ENCODE data around the gene ZBTB17. TPM values are rescaled to one million over a fixed set of nuclear protein-coding genes. Genes with fewer than 3 reads are reported as not detected.
A peak's percentile ranks its signal among the peaks of the same experiment; 100 is the strongest.

The ZBTB17 gene
- total and polyA plus RNA-seq, 2 of the 4 experiments (the other 2 are of a cell fraction), result 26.3 to 58.2 TPM

DNA sequence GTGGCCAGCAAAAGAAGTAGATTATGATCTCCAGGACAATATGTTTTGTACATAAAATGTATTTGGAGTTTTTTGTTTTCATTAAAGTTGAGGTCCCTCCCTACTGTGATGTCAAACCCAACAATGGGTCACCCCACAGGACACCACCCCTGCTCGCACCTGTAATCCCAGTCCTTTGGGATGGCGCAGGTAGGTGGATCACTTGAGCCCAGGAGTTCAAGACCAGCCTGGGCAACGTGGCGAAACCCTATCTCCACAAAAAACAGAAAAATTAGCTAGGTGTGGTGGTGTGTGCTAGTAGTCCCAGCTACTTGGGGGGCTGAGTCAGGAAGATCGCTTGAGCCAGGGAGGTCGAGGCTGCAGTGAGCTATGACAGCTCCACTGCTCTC is 9.0 kb downstream of the ZBTB17 start:
- no TSS peak for BruUV-seq (replicated peaks)
- H3K36me3 ChIP-seq (ENCODE audit: control insufficient read depth, insufficient read depth, low read length), result peaks cover 21% of the 10 kb centered on the region

More for the DNA sequence above, 9.0 kb downstream of the ZBTB17 start:
- Histone ChIP-seq H3K56ac (ENCODE audit: extremely low read depth, insufficient read depth, low read length) (no peak overlapping the region), H2AFZ (replicated peaks; ENCODE audit: low read length, poor library complexity) (no peak overlapping the region), H3K4me1 (ENCODE audit: control insufficient read depth, insufficient read depth, low read length) (peaks cover 15% of the 10 kb centered on the region), H3K14ac (replicated peaks; ENCODE audit: low read depth, low read length) (no peak overlapping the region), H4K5ac (ENCODE audit: low read depth, low read length) (no peak overlapping the region), H3K9me1 (ENCODE audit: insufficient read depth, low read length) (peaks cover 23% of the 10 kb centered on the region), H2AK9ac (replicated peaks; ENCODE audit: low read depth, low read length, poor library complexity) (no peak overlapping the region), H2BK5ac (ENCODE audit: low read depth, low read length, poor library complexity, severe bottlenecking) (peak overlapping the region; percentile 3), H2AK5ac (ENCODE audit: low read depth, low read length) (peak overlapping the region; percentile 35; the same call in 1 of the 2 replicates), H3K9ac (ENCODE audit: low read depth, low read length) (no peak overlapping the region), H4K20me1 (ENCODE audit: insufficient read depth, low read length) (peaks cover 15% of the 10 kb centered on the region; the same call in 1 of the 2 replicates), H2BK20ac (ENCODE audit: low read depth, low read length) (no peak overlapping the region), H3K9me3 (ENCODE audit: control insufficient read depth, insufficient read depth, low read length) (no peaks in the 10 kb centered on the region), H3K79me1 (ENCODE audit: low read depth in 1 of 2, low read length in 2 of 2) (peaks cover 39 to 80% of the 10 kb centered on the region in 2 experiments), H2BK120ac (ENCODE audit: low read depth, low read length) (no peak overlapping the region; the same call in 1 of the 2 replicates), H3K27ac (ENCODE audit: insufficient read depth, low read length) (peak overlapping the region; percentile 24; the same call in 1 of the 2 replicates), H3K4me3 (ENCODE audit: insufficient read depth, low read depth, low read length) (no peak overlapping the region), H4K8ac (ENCODE audit: low read depth in 2 of 2, low read length in 2 of 2) (no peak overlapping the region; a peak in 1 of 4 replicates), H2BK15ac (ENCODE audit: low read depth, low read length) (no peak overlapping the region), H3K27me3 (ENCODE audit: control insufficient read depth, insufficient read depth, low read length) (no peaks in the 10 kb centered on the region), H4K91ac (ENCODE audit: insufficient read depth, low read depth, low read length) (peak overlapping the region; percentile 15; the same call in 1 of the 2 replicates), H3K18ac (ENCODE audit: low read depth, low read length) (no peak overlapping the region), H3K23ac (ENCODE audit: low read depth, low read length) (peak overlapping the region; percentile 48; the same call in 1 of the 2 replicates), H3K4me2 (ENCODE audit: low read depth, low read length) (no peak overlapping the region), H3K4ac (ENCODE audit: low read depth, low read length) (no peak overlapping the region; the same call in 1 of the 2 replicates)
- ATAC-seq (ENCODE audit: low read depth), result no peak
- ChIA-PET POLR2A (ENCODE audit: unreplicated experiment) (no interaction called here), CTCF (interaction anchor here (1.1 kb wide), 1 partner anchor 28 kb away, joined by 3 read pairs; no protein-coding TSS in a partner anchor)
- TF ChIP-seq SMC3 (IDR thresholded peaks at IDR 0.05; ENCODE audit: low read depth, low read length) (no peak), POLR2A (IDR thresholded peaks at IDR 0.05; ENCODE audit: low read depth, low read length) (no peak), CHD1 (IDR thresholded peaks at IDR 0.05; ENCODE audit: low read depth, low read length) (no peak), NFE2L2 (IDR thresholded peaks at IDR 0.05; ENCODE audit: low read depth, low read length) (no peak), MAZ (IDR thresholded peaks at IDR 0.05; ENCODE audit: borderline replicate concordance, low read depth, low read length) (no peak), FOS (IDR thresholded peaks at IDR 0.05; ENCODE audit: low read depth, low read length) (no peak), BHLHE40 (IDR thresholded peaks at IDR 0.05; ENCODE audit: low read depth, low read length) (no peak), RAD21 (IDR thresholded peaks at IDR 0.05; ENCODE audit: low read length) (no peak), MAFK (IDR thresholded peaks at IDR 0.05; ENCODE audit: low read depth, low read length) (no peak), RFX5 (IDR thresholded peaks at IDR 0.05; ENCODE audit: low read depth, low read length) (no peak)
- TF ChIP-seq, protein P1, sequence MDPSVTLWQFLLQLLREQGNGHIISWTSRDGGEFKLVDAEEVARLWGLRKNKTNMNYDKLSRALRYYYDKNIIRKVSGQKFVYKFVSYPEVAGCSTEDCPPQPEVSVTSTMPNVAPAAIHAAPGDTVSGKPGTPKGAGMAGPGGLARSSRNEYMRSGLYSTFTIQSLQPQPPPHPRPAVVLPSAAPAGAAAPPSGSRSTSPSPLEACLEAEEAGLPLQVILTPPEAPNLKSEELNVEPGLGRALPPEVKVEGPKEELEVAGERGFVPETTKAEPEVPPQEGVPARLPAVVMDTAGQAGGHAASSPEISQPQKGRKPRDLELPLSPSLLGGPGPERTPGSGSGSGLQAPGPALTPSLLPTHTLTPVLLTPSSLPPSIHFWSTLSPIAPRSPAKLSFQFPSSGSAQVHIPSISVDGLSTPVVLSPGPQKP (IDR thresholded peaks at IDR 0.05; ENCODE audit: borderline replicate concordance, low read depth, low read length), result no peak
- TF ChIP-seq, protein P2, sequence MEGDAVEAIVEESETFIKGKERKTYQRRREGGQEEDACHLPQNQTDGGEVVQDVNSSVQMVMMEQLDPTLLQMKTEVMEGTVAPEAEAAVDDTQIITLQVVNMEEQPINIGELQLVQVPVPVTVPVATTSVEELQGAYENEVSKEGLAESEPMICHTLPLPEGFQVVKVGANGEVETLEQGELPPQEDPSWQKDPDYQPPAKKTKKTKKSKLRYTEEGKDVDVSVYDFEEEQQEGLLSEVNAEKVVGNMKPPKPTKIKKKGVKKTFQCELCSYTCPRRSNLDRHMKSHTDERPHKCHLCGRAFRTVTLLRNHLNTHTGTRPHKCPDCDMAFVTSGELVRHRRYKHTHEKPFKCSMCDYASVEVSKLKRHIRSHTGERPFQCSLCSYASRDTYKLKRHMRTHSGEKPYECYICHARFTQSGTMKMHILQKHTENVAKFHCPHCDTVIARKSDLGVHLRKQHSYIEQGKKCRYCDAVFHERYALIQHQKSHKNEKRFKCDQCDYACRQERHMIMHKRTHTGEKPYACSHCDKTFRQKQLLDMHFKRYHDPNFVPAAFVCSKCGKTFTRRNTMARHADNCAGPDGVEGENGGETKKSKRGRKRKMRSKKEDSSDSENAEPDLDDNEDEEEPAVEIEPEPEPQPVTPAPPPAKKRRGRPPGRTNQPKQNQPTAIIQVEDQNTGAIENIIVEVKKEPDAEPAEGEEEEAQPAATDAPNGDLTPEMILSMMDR (conservative IDR thresholded peaks at IDR 0.05; ENCODE audit: low read depth, low read length), result no peak
- TF ChIP-seq, protein P3, sequence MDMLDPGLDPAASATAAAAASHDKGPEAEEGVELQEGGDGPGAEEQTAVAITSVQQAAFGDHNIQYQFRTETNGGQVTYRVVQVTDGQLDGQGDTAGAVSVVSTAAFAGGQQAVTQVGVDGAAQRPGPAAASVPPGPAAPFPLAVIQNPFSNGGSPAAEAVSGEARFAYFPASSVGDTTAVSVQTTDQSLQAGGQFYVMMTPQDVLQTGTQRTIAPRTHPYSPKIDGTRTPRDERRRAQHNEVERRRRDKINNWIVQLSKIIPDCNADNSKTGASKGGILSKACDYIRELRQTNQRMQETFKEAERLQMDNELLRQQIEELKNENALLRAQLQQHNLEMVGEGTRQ (IDR thresholded peaks at IDR 0.05; ENCODE audit: low read depth, low read length), result no peak
- no peak for DNase-seq
- WGBS, 2 experiments (ENCODE audit: extremely low coverage in 2 of 2, insufficient read length in 1 of 2), result no CpG with 5 or more reads among the region's 6 CpGs
- intact Hi-C loops (cut with micrococcal nuclease), result no loop called here
- dilution Hi-C loops (cut with HindIII; ENCODE audit: low sequenced_read_pairs, unreplicated experiment), result no loop called here
- in situ Hi-C loops (cut with MboI; ENCODE audit: low sequenced_read_pairs), result no loop called here
